ENCODE measurements around the gene KCNH6.

The KCNH6 gene

GRCh38 chr17:63540590-63540989, 17.4 kb downstream of the KCNH6 start (continued):
- no peak for TF ChIP-seq CREB5 (CRISPR knock-in tag; IDR thresholded peaks at IDR 0.05; ENCODE audit: low read depth)
- TF ChIP-seq OSR1 (CRISPR knock-in tag; IDR thresholded peaks at IDR 0.05) = no peak

- TF ChIP-seq POU6F1 (CRISPR knock-in tag; IDR thresholded peaks at IDR 0.05; ENCODE audit: borderline replicate concordance, low read depth) (no peak), ZFP3 (CRISPR knock-in tag; IDR thresholded peaks at IDR 0.05) (no peak), ESRRG (CRISPR knock-in tag; IDR thresholded peaks at IDR 0.05) (no peak), PATZ1 (CRISPR knock-in tag; IDR thresholded peaks at IDR 0.05; ENCODE audit: borderline replicate concordance) (no peak)
- no peak for ATAC-seq
Measured at GRCh38 chr17:63542218-63542545, 19.0 kb downstream of the KCNH6 start.

GRCh38 chr17:63542942-63543821, 20.0 kb downstream of the KCNH6 start:
- no peak for TF ChIP-seq ESRRG (CRISPR knock-in tag; IDR thresholded peaks at IDR 0.05)
- no peak for TF ChIP-seq GLIS3 (CRISPR knock-in tag; IDR thresholded peaks at IDR 0.05)
- TF ChIP-seq TCF4 (CRISPR knock-in tag; IDR thresholded peaks at IDR 0.05; ENCODE audit: borderline replicate concordance) = no peak
- TF ChIP-seq ZNF8 (CRISPR knock-in tag; IDR thresholded peaks at IDR 0.05) = no peak
- ATAC-seq = no peak

- no peak for ATAC-seq
- TF ChIP-seq TOX (CRISPR knock-in tag; IDR thresholded peaks at IDR 0.05; ENCODE audit: borderline replicate concordance) (no peak), TSHZ2 (CRISPR knock-in tag; IDR thresholded peaks at IDR 0.05) (no peak), OSR1 (CRISPR knock-in tag; IDR thresholded peaks at IDR 0.05) (no peak), CREB5 (CRISPR knock-in tag; IDR thresholded peaks at IDR 0.05; ENCODE audit: low read depth) (no peak), GLIS3 (CRISPR knock-in tag; IDR thresholded peaks at IDR 0.05) (no peak), CSRNP3 (CRISPR knock-in tag; IDR thresholded peaks at IDR 0.05) (no peak), ZNF70 (CRISPR knock-in tag; IDR thresholded peaks at IDR 0.05) (no peak), ZNF565 (CRISPR knock-in tag; conservative IDR thresholded peaks at IDR 0.05; ENCODE audit: low read depth) (no peak), ISL1 (CRISPR knock-in tag; IDR thresholded peaks at IDR 0.05) (no peak)
Measured at GRCh38 chr17:63543822-63544420, 20.8 kb downstream of the KCNH6 start.

All from SK-N-SH treated with all-trans-retinoic acid at 6 μM for 48 hours (cell line).